GM19025 (cell line): ENCODE measurements around the gene UBD.

Source experiments
- ATAC-seq: cut with Tn5 transposase; IDR thresholded peaks from one replicate; pipeline ENCODE4 v1.9.1; 2021; ENCODE audit warnings: mild to moderate bottlenecking, low read depth, moderate library complexity; ENCODE audit not compliant: unreplicated experiment

The UBD gene

GRCh38 chr6:29524444-29525310 is 34.9 kb downstream of the UBD start:
- no peak for ATAC-seq

DNA sequence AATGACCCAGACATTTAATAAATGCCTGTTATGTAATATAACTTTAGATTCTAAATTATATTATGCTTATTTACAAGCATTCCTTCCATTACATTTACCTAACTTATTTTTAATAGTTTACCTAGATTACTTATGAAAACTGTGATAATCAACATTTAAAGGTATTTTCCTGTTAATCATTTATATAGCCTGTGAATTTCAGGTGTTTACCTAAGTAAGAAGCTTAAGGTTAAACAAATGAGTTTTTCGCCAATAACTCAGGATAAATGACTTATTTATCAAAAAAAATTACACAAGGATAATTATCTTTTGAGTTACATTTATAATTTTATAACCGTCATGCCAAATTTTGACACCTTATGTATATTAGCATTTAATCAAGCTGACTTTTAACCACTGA is 35.5 kb downstream of the UBD start:
- ATAC-seq: no peak

- no peak for ATAC-seq
These were observed 37.3 kb downstream of the UBD start for GRCh38 chr6:29522227-29522626.

- ATAC-seq: no peak
These were observed 38.4 kb downstream of the UBD start for GRCh38 chr6:29521006-29521680.

- no peak for ATAC-seq
These were observed 39.3 kb downstream of the UBD start for GRCh38 chr6:29520232-29520631.

GRCh38 chr6:29519291-29520010 is 40.1 kb downstream of the UBD start:
- ATAC-seq: no peak

DNA sequence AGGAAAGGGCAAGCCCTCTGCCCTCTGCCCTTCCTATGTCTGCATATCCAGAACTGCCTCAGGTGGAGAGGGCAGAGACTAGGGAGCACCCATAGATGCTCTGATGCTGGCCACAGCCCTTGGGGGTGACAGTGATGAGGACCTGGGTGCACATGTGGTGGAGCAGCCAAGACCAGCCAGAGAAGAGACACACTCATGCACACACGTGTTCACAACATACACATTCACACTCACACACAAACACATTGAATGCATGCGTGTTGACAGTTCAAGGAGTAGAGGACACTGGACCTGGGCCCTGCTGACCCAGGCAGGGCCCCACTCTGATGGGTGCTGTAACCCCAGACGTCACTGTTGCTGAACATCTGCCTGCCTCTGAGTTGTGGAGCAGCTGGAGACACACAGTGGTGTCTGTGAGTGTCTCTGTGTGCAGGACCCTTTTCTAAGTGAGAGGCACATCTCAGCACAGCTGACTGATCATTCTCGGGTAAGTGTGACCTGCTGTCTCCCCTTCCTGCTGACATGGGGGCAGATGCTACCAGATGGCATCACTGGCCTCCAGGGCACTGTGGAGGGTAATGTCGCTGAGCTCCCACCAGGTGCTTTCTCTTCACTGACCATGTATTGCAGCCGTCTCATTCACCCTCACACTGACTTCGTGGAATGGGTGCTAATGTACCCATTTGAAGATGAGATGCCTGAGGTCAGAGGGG is 41.6 kb downstream of the UBD start:
- ATAC-seq: no peak

DNA sequence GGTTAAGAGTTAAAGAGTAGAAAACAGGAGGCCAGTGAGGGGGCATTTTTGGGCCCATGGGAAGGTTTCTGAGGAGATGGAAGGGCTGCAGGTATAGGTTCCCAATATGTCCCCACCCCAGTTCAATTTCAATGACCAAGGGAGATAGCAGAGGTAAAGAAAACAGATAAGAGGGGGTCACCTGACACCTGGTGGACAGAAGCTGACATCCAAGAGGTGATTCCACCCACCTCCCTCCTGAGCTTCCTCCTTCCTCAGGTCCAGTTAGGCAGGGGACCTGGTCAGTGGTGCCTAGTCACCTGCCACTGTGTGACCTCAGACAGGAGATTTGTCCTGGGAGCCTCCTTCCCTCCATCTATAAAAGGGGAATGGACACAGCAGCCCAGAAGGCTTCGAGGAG is 42.3 kb downstream of the UBD start:
- no peak for ATAC-seq

DNA sequence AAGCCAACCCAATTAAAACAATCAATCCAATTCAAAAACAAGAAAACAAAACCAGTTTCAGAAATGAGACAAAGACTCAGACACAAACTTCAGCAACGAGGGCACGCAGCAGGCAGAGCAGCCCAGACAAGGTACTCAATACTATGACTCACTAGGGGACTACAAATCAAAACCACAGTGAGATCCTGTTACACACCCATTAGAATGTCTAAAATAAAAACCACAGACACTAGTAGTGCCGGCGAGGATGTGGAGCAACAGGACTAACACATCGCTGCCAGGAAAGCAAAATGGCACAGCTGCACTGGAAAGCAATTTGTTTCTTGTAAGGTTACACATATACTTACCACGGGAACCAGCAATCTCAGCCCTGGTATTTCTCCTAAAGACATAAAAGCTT is 43.4 kb downstream of the UBD start:
- ATAC-seq: no peak

- ATAC-seq: no peak
These were observed 48.7 kb downstream of the UBD start for GRCh38 chr6:29510746-29511300.

- ATAC-seq: no peak
These were observed 49.3 kb downstream of the UBD start for GRCh38 chr6:29510202-29510601.

DNA sequence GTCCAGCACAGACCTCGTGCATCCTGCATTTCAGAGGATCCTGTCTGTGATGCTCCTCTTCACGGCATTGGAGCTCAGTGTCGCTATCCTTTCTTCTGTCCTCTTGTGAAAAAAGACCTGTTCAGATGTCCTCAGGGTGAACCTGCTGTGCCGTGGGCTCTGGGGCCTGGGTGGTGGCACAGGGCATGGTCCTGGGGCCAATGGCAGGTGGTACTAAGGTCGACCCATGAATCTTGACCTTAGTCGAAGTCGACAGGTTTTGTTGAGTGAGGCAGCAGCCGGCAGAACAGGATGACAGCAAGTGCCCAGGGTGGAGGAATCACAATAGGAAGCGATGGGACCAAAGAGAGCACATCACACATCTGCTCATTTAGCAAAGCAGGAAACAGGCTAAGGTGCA is 49.8 kb downstream of the UBD start:
- ATAC-seq: no peak

DNA sequence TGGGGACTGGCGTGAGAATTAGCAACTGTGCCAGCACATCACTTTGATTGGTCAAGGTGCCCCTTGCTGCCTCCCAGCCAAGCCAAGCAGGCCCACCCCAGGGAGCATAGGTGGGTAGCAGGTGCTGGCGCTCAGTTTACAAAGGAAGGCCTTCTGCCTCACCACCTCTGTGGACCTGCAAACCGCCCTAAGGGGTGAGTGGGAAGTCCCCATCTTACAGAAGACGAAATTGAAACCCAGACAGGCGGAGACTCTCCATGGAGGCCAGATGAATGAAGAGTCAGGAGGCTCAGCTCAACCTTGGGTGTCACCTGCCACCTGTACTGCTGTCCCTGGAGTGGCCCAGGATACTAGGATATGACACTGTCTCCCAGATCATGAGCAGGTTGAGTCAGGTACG is 50.3 kb downstream of the UBD start:
- ATAC-seq: peak; percentile 97

DNA sequence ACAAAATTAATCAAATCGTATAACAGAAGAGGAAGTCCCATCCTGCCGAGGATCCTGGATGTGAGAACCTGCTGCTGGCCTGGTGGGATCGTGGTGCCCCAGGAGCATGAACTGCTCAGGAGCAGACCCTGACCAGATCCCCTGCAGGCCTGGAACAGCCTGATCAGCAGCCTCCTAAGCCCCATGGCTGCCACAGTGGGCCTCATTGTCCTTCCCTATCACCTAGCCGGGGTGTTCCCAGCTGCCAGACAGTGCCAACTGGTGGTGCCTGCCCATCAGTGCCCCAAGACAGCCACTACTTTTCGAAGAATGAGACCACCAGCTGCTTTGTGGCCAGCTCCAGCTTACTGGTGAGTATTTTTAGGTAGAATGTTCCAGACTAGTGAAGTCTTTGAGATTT is 52.2 kb downstream of the UBD start:
- ATAC-seq: no peak

GRCh38 chr6:29506446-29507067 is 53.0 kb downstream of the UBD start:
- no peak for ATAC-seq

- no peak for ATAC-seq
These were observed 53.7 kb downstream of the UBD start for GRCh38 chr6:29505808-29506207.
